Epithelial cell of esophagus (primary cell): ENCODE data around the gene KIF14.
"Not testable (repeated sequence)": the region's sequence is repeated elsewhere in the genome, so short reads cannot be mapped to it uniquely, and the experiment has no call there.

Source experiments
- DNase-seq: peaks from one replicate; pipeline ENCODE4 v3.0.0; 2010; ENCODE audit warnings: low read depth
- H3K4me3 ChIP-seq: 2 replicates; pipeline ENCODE4 v1.5.1; 2011; ENCODE audit warnings: mild to moderate bottlenecking, low read length, control low read depth
- TF ChIP-seq, protein P1 (sequence below): IDR thresholded peaks from 2 replicates; pipeline ENCODE4 v1.5.1; 2011; ENCODE audit warnings: low read depth, mild to moderate bottlenecking, low read length, control low read depth, inconsistent platforms; ENCODE audit not compliant: insufficient read depth; ENCODE audit errors: missing control alignments

KIF14 gene

DNA sequence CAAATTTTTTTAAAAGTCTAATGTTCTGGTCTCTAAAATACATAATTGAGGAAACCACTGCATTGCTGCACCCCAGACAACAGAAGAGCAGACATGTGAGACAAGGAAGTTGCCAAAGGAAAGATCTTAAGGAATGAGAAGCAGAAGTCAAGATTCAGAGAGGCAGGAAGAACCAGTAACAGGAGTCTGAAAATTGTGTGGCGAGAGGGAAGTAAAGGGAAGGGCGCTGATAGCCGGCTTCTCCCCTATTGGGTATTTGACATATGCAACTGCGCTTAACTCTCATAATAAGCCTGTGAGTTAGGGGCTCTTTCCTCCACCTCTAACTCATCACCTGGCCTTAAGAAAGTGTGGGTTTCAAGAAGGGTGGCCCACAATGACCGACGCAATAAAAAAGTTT is 21.9 kb upstream of the KIF14 start:
- DNase-seq = no peak
- H3K4me3 ChIP-seq = no peak overlapping the region
- TF ChIP-seq, protein P1, sequence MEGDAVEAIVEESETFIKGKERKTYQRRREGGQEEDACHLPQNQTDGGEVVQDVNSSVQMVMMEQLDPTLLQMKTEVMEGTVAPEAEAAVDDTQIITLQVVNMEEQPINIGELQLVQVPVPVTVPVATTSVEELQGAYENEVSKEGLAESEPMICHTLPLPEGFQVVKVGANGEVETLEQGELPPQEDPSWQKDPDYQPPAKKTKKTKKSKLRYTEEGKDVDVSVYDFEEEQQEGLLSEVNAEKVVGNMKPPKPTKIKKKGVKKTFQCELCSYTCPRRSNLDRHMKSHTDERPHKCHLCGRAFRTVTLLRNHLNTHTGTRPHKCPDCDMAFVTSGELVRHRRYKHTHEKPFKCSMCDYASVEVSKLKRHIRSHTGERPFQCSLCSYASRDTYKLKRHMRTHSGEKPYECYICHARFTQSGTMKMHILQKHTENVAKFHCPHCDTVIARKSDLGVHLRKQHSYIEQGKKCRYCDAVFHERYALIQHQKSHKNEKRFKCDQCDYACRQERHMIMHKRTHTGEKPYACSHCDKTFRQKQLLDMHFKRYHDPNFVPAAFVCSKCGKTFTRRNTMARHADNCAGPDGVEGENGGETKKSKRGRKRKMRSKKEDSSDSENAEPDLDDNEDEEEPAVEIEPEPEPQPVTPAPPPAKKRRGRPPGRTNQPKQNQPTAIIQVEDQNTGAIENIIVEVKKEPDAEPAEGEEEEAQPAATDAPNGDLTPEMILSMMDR = no peak

DNA sequence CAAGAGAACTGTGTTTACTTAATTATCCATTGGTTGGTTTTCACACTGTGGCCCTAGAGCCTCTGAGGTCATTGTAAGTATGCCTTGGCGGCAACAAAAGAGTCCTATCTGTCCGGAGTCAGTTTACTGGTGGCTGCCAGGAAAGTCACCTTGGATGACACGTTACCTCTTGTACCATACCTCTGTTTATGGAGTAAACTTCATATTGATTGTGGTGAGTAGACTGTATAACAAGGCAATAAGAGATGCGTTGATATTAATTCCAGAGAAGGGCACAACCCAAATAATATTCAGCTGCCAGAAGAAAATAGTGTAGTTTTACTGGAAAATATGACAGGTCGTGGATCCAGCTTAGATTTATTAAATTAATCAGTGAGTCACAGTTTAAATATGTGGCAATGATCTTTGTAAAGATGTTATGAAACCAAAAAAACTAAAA is 20.4 kb upstream of the KIF14 start:
- H3K4me3 ChIP-seq = no peak overlapping the region
- TF ChIP-seq, protein P1 = no peak
- peak; percentile 46 for DNase-seq

DNA sequence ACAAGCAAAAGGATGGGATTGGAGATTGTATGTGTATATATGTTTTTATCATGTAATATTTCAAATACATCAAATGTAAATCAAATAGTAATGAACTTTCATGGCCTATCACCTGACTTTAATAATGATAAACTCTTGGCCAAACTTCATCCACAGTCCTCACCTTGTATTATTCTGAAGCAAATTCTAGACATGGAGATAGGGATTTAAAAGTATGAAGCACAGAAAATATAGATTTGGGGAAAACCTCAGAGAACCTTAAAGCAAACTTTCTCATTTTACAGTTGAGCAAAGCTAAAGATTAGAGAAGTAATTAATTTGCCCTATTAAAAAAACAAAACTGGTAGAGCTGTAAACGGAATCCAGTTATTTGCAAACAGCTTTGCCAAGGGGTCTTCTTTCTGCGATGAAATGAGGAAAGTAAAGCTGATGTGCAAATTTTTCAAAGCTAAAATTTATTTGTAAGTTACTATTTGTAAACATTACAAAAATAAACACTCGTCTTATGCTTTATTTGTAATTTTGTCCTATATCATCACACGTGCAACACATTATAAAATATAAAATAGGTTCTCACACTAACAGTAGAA is 19.9 kb upstream of the KIF14 start:
- no peak for DNase-seq
- no peak overlapping the region for H3K4me3 ChIP-seq
- TF ChIP-seq, protein P1 = no peak

DNA sequence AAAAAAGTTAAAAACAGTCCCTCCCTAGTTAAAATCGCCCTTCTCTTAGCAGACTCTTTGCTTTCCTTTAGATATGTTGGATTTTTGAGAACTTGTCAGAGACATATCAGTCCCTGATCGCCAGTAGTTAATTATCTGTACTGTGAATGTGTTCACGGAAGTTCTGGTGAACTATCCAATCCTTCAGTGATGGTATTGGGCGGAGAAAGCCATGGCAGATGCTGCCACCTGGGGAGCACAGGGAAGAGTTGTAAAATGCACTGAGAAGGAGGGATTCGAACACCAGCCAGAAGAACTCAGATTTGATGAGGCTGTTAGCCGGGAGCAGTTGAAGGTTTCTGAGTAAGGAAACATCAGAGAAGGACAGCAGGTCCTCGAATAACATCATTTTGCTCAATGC is 17.5 kb upstream of the KIF14 start:
- no peak for DNase-seq
- TF ChIP-seq, protein P1 = no peak
- no peak overlapping the region for H3K4me3 ChIP-seq

DNA sequence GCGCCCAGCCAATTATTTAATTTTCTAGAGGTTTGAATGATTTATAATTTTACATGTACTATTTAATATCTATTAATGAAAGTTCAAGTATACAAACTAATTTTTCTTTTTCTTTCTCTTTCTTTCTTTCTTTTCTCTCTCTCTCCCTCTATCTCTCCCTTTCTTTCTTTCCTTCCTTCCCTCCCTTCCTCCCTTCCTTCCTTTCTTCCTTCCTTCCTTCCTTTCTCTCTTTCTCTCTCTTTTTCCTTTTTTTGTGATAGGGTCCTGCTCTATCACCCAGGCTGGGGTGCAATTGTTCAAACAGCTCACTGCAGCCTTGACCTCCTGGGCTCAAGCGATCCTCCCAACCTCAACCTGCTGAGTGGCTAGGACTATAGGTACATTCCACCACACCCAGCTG is 16.1 kb upstream of the KIF14 start:
- no peak overlapping the region for H3K4me3 ChIP-seq
- TF ChIP-seq, protein P1 = no peak
- no peak for DNase-seq

DNA sequence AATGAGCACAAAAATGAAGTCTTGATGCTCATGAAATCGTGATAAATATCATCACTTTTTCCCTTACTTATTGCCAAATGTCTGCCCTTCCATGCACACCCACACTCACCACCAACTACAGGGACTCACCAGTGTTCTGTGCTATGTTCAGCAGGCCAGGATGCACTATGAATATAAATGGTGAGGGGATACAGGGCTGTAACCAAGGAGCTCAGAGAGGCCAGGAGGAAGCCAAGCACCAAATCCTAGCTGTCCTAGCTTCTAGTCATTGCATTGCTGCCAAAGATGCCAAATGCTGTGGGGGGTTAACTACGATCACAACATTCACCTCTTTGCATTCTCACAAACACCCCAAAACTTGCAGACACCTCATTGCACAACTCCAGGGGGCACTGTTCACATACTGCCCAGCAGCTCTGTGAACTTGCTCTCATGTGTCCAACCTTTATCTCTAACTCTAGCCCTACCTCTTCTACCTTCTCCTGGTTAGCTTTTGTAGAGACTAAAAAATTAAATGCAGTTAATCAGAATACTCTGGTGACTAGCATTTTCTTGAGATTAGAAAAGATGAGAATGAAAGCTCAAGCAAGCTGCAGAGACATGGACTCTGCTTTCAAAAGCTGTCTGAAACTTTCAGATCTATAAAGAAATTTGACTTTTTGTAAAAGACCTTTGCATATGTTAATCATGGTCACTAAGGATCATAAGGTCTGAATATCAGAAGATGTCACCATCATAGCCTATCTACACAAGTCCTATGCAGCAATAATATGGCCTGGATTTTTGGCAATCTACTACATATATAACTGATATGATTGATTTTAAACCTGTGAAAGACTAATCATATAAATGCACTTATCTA is 13.9 kb upstream of the KIF14 start:
- no peak for DNase-seq
- H3K4me3 ChIP-seq = no peak overlapping the region
- TF ChIP-seq, protein P1 = peak; percentile 16

DNA sequence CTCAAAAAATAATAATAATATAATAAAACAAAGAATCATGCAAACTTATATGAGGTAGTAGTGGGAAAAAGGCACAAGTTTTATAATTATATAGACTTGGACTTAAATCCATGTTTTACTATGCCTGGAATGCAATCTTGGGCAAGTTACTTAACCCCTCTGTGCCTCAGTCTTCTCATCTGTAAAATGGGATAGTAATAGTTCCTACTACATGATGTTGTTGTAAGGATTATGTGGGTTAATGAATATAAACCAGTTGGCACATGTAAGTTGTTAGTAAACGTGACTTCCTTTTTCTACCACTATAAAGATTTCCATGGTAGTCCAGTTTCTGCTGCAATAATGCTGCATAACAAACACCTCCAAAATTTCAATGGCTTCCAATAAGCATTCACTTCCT is 10.8 kb upstream of the KIF14 start:
- TF ChIP-seq, protein P1 = no peak
- no peak for DNase-seq
- no peak overlapping the region for H3K4me3 ChIP-seq

DNA sequence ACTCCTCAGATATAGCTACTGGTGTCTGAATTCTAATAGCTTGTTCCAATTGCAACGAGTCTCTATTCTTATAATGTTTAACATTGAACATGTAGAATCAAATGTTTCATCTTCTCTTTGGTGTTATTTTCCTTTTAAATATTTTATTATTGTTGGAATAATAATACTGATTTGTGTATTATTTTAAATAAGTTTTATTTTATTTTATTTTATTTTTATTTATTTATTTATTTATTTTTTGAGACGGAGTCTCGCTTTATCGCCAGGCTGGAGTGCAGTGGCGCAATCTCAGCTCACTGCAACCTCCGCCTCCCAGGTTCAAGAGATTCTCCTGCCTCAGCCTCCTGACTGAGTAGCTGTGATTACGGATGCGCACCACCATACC is 10.0 kb upstream of the KIF14 start:
- not testable (repeated sequence) for DNase-seq, H3K4me3 ChIP-seq
